HCT116 (cell line): Measurements from ENCODE around the gene TM9SF4. TPM values are rescaled to one million over a fixed set of nuclear protein-coding genes. Genes with fewer than 3 reads are reported as not detected.

ENCODE experiments used
- ATAC-seq: fragments of 200-7000 bp; cut with Tn5 transposase; 2 replicates; pipeline ENCODE4 v1.9.1; 2020; ENCODE audit warnings: mild to moderate bottlenecking, moderate library complexity
- BruUV-seq: library from RNA; stranded (reverse); fragments of 400-500 nt; replicated peaks from 2 replicates; lab custom pipeline; 2021; lab: Mats Ljungman, UMichigan
- CTCF ChIA-PET: fragments of 300-600 bp; sonication (Branson Sonifier 250); formaldehyde crosslinking; loops from one replicate; lab custom pipeline; 2021; ENCODE audit warnings: antibody characterized with exemption; lab: Charles Lee
- POLR2A ChIA-PET: fragments of 300-600, 350-600 bp; sonication (Branson Sonifier 250); formaldehyde crosslinking; loops from one replicate; lab custom pipeline; 2021; ENCODE audit warnings: antibody characterized with exemption; lab: Charles Lee
- RAD21 ChIA-PET, 2 experiments: fragments of 300-600 bp; sonication (Branson Sonifier 250); formaldehyde crosslinking; loops; one replicate each; lab custom pipeline; 2023; ENCODE audit warnings: low total read pairs in 2 of 2; ENCODE audit not compliant: uncharacterized antibody in 2 of 2, unreplicated experiment in 2 of 2, low non-redundant PET in 1 of 2; lab: Charles Lee
- DNase-seq: peaks from one replicate; pipeline ENCODE4 v3.0.0-alpha.2; 2010; ENCODE audit warnings: low read depth, low spot score
- H2AFZ ChIP-seq: fragments of 200-600 bp; shearing (Covaris generic), sonication (generic); 2 replicates; pipeline ENCODE4 v1.6.1; 2017; ENCODE audit warnings: low read depth, mixed run types, mixed read lengths, antibody characterized with exemption, low read length; ENCODE audit not compliant: poor library complexity, severe bottlenecking
- H3K27ac ChIP-seq: 2 replicates; pipeline ENCODE4 v1.5.1; 2012; ENCODE audit warnings: low read depth, low read length
- H3K27me3 ChIP-seq: fragments of 200-600 bp; sonication (generic); 2 replicates; pipeline ENCODE4 v1.6.1; 2016; ENCODE audit warnings: mixed run types, low read length, mixed read lengths; ENCODE audit not compliant: insufficient read depth
- H3K36me3 ChIP-seq, 2 experiments: fragments of 200-500 bp in 1 of 2; fragments of 200-600 bp in 1 of 2; sonication (Bioruptor generic) in 1 of 2; sonication (generic) in 1 of 2; 2 replicates each; pipeline versions ENCODE4 v1.5.1 to v1.6.1; 2014 to 2016; ENCODE audit warnings: low read length in 2 of 2, inconsistent platforms in 1 of 2, mixed read lengths in 1 of 2, mixed run types in 1 of 2; ENCODE audit not compliant: insufficient read depth in 2 of 2, control insufficient read depth in 1 of 2
- H3K4me1 ChIP-seq, 2 experiments: fragments of 200-600 bp in 1 of 2; sonication (generic) in 1 of 2; 2 replicates each; pipeline versions ENCODE4 v1.5.1 to v1.6.1; 2012 to 2017; ENCODE audit warnings: low read length in 2 of 2, inconsistent platforms in 1 of 2, mild to moderate bottlenecking in 1 of 2, mixed read lengths in 1 of 2, mixed run types in 1 of 2, moderate library complexity in 1 of 2; ENCODE audit not compliant: insufficient read depth in 2 of 2, control insufficient read depth in 1 of 2
- H3K4me2 ChIP-seq: fragments of 200-600 bp; sonication (generic); 2 replicates; pipeline ENCODE4 v1.6.1; 2017; ENCODE audit warnings: mixed run types, low read length, mixed read lengths
- H3K4me3 ChIP-seq, 2 experiments: fragments of 200-600 bp in 1 of 2; sonication (generic) in 1 of 2; replicated peaks in 1 of 2; 2 replicates each; pipeline ENCODE4 v1.5.1; 2011 to 2016; ENCODE audit warnings: low read length in 2 of 2, control low read depth in 1 of 2, low read depth in 1 of 2, mild to moderate bottlenecking in 1 of 2, mixed read lengths in 1 of 2, mixed run types in 1 of 2
- H3K79me2 ChIP-seq: fragments of 200-600 bp; sonication (generic); 2 replicates; pipeline ENCODE4 v1.6.1; 2017; ENCODE audit warnings: mild to moderate bottlenecking, mixed run types, low read length, moderate library complexity, mixed read lengths; ENCODE audit not compliant: insufficient read depth
- H3K9ac ChIP-seq: fragments of 200-600 bp; sonication (generic); 2 replicates; pipeline ENCODE4 v1.6.1; 2016; ENCODE audit warnings: low read length, mixed read lengths
- H3K9me2 ChIP-seq: fragments of 200-600 bp; sonication (generic), shearing (Covaris generic); 2 replicates; pipeline ENCODE4 v1.6.1; 2017; ENCODE audit warnings: mixed run types, mild to moderate bottlenecking, moderate library complexity; ENCODE audit not compliant: insufficient read depth
- H3K9me3 ChIP-seq, 2 experiments: fragments of 200-500 bp in 1 of 2; fragments of 200-600 bp in 1 of 2; sonication (Bioruptor generic) in 1 of 2; sonication (generic) in 1 of 2; 2 replicates each; pipeline ENCODE4 v1.6.1; 2014 to 2017; ENCODE audit warnings: low read length in 2 of 2, mixed read lengths in 2 of 2, inconsistent platforms in 1 of 2, low read depth in 1 of 2, mild to moderate bottlenecking in 1 of 2, mixed run types in 1 of 2, moderate library complexity in 1 of 2; ENCODE audit not compliant: control insufficient read depth in 1 of 2, insufficient read depth in 1 of 2
- H4K20me1 ChIP-seq: fragments of 200-600 bp; sonication (generic), shearing (Covaris generic); 2 replicates; pipeline ENCODE4 v1.6.1; 2017; ENCODE audit warnings: mixed run types, mild to moderate bottlenecking, moderate library complexity; ENCODE audit not compliant: insufficient read depth
- ATF3 ChIP-seq: IDR thresholded peaks from 2 replicates; pipeline ENCODE4 v1.6.1; 2012
- CEBPB ChIP-seq: IDR thresholded peaks from 2 replicates; pipeline ENCODE4 v1.6.1; 2012; ENCODE audit warnings: low read depth
- ELF1 ChIP-seq: IDR thresholded peaks from 2 replicates; pipeline ENCODE4 v1.6.1; 2012; ENCODE audit warnings: low read depth, borderline replicate concordance
- EZH2phosphoT487 ChIP-seq: fragments of 200-600 bp; IDR thresholded peaks from 2 replicates; pipeline ENCODE4 v1.6.1; 2018; ENCODE audit warnings: antibody characterized with exemption, borderline replicate concordance
- POLR2A ChIP-seq: IDR thresholded peaks from 2 replicates; pipeline ENCODE4 v1.7.0; 2011; ENCODE audit warnings: borderline replicate concordance; ENCODE audit not compliant: insufficient read depth, insufficient read length; ENCODE audit errors: extremely low read depth
- RAD21 ChIP-seq: IDR thresholded peaks from 2 replicates; pipeline ENCODE4 v1.6.1; 2012; ENCODE audit warnings: low read depth, mild to moderate bottlenecking
- YY1 ChIP-seq: IDR thresholded peaks from 2 replicates; pipeline ENCODE4 v1.6.1; 2011; ENCODE audit warnings: low read length, low read depth, moderate library complexity, mild to moderate bottlenecking; ENCODE audit not compliant: insufficient replicate concordance; ENCODE audit errors: extremely low read depth
- intact Hi-C: fragments of 100-400 bp; cut with micrococcal nuclease; formaldehyde crosslinking; loops from 2 replicates; pipeline ENCODE4 v1.10.0; 2022
- total RNA-seq: library from RNA; stranded (reverse); gene quantifications from one replicate; pipeline ENCODE4 v1.2.1, GENCODE V29; 2021; ENCODE audit not compliant: unreplicated experiment
- TF ChIP-seq, protein P1 (sequence below): IDR thresholded peaks from 2 replicates; pipeline ENCODE4 v1.6.1; 2012; ENCODE audit warnings: low read depth

The TM9SF4 gene
- total RNA-seq, 1 experiment from 2014 or later = 51.2 TPM

DNA sequence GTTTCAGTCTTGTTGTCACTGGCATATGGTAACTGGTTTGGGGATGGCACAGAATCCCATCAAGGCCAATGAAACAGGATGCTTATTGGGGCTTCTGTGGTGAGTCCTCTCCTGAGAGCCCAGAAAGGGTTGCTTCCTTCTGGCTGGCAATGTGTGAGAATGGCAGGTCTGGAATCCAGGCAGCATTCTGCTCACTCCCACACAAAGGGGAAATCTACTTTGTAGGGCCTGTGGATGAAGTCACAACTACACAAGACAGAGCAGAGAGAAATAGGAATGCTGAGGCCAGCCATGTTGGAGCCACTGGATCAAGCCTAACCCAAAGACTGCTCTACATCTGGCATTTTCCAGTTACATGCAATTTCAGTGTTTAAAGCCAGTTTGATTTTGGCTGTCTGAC lies 82.4 kb downstream of the TM9SF4 start:
- Histone ChIP-seq H3K27ac (no peak overlapping the region), H3K79me2 (peaks cover 3% of the 10 kb centered on the region), H3K9me3 (no peaks in the 10 kb centered on the region), H3K9me2 (no peaks in the 10 kb centered on the region), H3K4me2 (no peak overlapping the region), H3K9ac (no peak overlapping the region), H4K20me1 (no peaks in the 10 kb centered on the region), H2AFZ (no peak overlapping the region), H3K36me3 (peaks cover 15 to 22% of the 10 kb centered on the region in 2 experiments; a peak in 3 of 4 replicates), H3K4me3 (no peak overlapping the region), H3K27me3 (no peaks in the 10 kb centered on the region), H3K4me1 (no peaks in the 10 kb centered on the region)
- ChIA-PET RAD21 (no interaction called here), CTCF (no interaction called here), POLR2A (no interaction called here)
- no peak for DNase-seq
- no peak for ATAC-seq
- no peak for TF ChIP-seq CEBPB
- TF ChIP-seq ELF1 = no peak
- TF ChIP-seq, protein P1, sequence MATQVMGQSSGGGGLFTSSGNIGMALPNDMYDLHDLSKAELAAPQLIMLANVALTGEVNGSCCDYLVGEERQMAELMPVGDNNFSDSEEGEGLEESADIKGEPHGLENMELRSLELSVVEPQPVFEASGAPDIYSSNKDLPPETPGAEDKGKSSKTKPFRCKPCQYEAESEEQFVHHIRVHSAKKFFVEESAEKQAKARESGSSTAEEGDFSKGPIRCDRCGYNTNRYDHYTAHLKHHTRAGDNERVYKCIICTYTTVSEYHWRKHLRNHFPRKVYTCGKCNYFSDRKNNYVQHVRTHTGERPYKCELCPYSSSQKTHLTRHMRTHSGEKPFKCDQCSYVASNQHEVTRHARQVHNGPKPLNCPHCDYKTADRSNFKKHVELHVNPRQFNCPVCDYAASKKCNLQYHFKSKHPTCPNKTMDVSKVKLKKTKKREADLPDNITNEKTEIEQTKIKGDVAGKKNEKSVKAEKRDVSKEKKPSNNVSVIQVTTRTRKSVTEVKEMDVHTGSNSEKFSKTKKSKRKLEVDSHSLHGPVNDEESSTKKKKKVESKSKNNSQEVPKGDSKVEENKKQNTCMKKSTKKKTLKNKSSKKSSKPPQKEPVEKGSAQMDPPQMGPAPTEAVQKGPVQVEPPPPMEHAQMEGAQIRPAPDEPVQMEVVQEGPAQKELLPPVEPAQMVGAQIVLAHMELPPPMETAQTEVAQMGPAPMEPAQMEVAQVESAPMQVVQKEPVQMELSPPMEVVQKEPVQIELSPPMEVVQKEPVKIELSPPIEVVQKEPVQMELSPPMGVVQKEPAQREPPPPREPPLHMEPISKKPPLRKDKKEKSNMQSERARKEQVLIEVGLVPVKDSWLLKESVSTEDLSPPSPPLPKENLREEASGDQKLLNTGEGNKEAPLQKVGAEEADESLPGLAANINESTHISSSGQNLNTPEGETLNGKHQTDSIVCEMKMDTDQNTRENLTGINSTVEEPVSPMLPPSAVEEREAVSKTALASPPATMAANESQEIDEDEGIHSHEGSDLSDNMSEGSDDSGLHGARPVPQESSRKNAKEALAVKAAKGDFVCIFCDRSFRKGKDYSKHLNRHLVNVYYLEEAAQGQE = no peak
- no peak for TF ChIP-seq YY1
- TF ChIP-seq POLR2A = no peak
- no peak for TF ChIP-seq EZH2phosphoT487
- no peak for TF ChIP-seq RAD21
- TF ChIP-seq ATF3 = no peak
- intact Hi-C loops = no loop called here
- no TSS peak for BruUV-seq
